Stimulated activated CD8-positive, alpha-beta memory T cell treated with anti-CD3 and anti-CD28 coated beads, Interleukin-15, amount 100 ng/mL, for 1 hour (primary cell): Measurements from ENCODE around the gene OAS2.

Experiments used
- DNase-seq: peaks from one replicate; pipeline ENCODE4 v3.0.0-alpha.2; 2020; ENCODE audit warnings: low read depth

The OAS2 gene

DNA sequence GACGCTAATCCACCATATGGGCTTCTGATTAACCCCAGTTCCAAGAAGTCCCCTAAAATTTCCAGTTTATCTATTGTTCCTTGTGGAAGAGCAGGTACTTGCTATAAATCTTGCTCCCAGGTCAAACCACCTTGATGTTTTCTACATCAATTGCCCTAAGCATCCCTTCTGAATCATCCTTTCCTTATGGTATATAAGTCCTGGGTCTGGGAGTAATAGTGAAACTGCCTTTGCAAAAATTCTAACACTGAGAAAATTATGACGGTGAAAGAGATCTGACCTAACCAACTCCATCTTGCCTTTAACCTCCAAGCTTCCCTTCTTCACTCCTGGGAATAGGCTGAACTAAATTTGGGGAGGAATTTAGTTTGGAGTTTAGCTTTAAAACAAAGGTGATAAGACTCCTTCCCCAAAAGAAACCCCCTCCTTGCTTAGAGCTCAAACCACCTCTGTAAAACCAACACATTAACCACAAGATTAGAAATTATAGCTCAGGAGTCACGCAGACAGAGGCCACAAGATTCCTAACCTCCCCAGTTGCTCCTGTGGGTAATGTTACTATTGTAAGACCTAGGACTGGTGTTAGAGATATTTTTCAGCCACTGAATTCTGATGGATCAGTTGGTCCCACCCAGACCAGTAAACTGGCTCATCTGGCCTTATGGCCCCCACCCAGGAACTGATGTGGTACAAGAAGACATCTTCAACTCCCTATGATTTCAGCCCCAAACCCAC is 44.4 kb downstream of the OAS2 start:
- DNase-seq: no peak

DNA sequence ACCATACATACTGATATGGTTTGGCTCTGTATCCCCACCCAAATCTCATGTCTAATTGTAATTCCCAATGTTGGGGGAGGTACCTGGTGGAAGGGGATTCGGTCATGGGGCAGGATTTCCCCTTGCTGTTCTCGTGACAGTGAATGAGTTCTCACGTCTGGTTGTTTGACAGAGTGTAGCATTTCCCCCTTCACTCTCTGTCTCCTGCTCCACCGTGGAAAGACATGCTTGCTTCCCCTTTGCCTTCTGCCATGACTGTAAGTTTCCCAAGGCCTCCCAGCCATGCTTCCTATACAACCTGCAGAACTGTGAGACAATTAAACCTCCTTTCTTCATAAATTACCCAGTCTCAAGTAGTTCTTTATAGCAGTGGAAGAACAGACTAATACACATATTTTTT is 49.4 kb downstream of the OAS2 start:
- DNase-seq: no peak

DNA sequence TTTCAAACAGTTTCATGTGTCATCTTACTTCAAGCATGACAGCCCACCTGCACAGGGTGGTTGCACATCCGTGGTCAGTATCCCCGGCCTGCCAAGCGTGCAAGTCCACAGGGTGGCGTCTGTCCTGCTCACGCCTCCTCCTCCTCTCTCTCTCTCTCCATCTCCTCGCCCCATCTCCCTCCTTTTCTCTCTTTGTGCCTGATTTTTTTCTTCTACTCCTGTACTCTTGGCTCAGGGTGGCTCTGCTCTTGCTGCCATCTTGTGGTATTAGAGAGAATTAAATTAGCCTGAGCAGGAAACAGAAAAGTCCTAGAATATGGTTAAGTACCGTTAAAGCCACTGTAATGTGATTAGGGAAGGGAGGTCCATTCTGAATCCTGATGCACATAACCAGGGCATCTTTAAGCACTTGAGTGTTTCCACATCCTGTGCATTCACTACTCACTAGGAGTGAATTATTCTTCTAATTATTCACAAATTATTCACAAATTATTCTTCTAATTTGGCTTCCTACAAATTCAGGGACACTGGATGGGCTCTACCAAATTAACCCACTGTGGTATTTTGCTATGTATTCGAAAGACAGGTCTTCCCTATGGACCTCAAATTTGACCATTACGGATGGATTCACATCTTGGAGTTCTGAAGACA is 52.7 kb downstream of the OAS2 start:
- DNase-seq: no peak

DNA sequence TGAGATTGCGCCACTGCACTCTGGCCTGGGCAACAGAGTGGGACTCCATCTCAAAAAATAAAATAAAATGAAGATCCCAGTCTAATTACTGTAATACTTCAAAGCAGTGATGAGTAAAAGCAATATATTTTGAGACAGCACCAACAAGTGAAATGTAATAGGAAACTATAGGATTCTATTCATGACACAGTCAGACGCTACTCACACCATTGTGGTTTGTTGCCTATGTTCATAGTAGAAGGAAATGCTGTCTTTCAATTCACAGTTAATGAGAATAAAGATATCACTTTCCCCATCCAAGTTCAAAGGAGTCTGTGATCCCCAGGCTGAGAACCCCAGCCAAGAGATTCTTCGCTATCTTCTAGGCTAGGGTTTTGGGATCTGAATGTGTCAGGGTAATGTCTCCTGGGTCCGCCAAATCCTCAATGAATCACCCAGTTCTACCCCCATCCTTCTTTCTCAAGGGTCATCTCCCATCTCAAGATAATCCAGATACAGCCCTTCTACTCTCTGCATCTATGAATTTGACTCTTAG is 61.7 kb downstream of the OAS2 start:
- DNase-seq: no peak

DNA sequence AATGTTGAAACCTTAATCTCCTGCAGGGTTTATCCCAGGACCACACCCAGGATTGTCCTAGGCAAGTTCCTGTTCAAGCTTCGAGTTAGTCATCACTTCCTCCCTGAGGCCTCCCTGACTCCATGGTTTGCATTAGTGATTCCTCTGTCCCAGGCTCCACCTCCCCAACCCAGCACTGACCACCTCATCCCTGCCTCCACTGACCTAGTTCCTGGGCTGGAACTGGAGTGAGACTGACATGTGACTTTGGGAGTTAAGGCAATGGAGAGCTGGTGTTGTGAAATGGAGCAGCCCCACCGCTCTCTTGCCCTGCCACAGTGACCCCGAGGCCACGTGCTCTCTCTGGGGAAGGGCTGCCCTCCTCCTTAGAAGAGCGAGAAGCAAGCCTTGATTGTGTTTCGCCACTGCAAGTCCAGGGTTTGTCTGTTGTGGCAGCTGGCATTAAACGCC is 62.4 kb downstream of the OAS2 start:
- DNase-seq: no peak

DNA sequence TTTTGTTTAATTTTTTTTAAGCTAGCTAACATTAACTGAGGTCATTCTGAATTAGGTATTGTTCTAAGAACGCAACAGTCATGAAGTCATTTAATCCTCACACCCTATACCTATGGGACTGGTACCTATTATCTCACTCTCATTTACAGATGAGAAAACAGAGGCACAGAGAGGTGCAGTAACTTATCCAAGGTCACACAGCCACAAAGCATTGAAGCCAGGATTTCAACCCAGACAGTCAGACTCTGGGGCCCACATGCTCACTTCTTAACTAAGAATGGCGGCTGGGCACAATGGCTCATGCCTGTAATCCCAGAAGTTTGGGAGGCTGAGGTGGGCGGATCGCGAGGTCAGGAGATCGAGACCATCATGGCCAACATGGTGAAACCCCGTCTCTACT is 63.2 kb downstream of the OAS2 start:
- no peak for DNase-seq

DNA sequence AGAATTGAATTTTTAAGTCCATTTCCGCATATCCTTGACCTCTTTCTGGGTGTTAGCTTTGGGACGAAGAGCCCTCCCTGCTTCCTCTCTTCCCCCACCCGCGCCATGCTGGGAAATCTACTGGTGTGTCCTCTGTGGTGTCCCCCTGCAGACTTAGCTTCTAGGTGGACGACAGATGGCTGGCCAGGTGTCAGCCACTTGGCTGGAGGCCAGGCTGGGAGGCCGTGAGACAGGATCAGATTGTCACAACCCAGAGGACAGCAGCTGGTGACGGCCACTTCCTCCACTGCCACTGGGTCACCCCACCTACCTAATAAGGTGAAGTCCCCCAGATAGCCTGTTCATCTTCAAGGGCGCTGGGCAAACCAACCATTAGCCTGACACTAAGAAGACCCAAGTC is 64.9 kb downstream of the OAS2 start:
- DNase-seq: no peak

DNA sequence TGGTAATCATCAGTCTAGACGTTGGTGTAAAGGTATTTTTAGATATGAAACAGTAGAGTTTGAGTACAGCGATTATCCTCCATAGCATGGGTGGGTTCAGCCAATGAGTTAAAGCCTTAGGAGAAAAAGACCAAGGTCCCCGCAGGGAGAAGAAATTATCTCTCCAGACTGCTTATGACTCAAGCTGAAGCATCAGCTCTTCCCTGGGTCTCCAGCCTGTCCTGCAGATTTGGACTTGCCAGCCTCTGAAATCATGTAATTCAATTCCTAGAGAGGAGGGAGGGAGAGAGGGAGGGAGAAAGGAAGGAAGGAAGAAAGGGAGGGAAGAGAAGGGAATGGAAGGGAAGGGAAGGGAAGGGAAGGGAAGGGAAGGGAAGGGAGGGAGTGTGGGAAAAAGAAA is 66.2 kb downstream of the OAS2 start:
- DNase-seq: no peak

DNA sequence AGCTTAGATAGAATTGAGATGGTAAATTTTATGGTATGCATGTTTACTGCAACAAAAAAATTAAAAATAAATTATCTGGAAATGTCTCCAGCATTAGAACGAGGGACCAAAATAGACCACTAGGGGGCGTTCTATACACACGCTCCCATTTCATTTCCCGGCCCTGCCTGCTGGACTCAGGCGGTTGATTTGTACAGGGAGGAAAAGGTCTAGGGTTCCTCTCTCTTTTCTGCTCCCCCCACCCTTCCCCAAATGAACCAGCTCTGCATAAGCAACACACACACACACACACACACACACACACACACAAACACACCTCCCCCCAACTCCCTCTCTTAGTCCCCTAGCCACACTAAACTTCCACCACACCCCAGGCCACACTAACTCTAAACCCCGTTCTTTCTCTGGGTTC is 70.4 kb downstream of the OAS2 start:
- peak; percentile 31 for DNase-seq

DNA sequence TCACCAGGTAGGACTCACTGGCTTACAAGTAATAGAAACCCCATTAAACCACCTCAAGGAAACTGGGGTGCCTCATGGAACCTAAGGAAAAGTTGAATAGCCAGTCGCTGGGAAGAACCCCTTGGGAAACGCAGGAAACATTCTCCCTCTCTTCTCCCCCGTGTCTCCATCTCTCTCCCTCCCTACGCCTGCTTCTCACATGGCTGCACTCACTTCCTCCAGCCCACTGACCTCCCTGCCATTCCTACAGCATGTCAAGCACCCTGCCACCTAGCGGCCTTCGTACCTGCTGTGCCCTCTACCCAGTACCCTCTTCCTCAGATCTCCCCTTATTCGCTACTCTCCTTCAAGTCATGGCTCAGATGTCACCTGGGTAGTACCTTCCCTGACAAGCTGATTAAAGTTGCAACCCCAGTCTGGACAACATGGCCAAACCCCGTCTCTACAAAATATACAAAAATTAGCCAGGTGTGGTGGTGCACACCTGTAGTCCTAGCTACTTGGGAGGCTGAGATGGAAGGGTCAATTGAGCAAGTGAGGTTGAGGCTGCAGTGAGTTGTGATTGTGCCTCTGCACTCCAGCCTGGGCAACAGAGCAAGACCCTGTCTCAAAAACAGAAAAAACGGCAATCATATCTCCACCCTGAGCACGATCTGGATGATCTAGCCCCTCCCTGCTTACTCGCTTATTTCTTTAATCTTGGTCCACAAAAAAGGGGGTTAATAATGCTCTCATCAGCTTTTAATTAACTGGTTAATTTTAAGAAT is 71.8 kb downstream of the OAS2 start:
- DNase-seq: no peak

DNA sequence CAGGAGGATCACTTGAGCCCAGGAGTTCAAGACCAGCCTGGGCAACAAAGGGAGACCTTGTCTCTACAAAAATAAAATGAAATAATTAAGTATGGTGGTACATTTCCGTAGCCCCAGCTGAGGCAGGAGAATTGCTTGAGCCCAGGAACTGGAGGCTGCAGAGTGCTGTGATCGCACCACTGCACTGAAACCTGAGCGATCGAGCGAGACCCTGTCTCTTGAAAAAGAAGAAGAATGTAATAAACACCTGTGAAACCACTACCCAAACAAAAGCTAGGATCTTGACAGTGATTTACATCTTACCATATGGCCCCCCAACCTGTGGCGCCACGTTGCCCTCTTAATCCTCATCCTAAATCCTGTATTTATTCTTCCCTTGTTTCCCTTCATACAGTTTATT is 72.5 kb downstream of the OAS2 start:
- DNase-seq: no peak

DNA sequence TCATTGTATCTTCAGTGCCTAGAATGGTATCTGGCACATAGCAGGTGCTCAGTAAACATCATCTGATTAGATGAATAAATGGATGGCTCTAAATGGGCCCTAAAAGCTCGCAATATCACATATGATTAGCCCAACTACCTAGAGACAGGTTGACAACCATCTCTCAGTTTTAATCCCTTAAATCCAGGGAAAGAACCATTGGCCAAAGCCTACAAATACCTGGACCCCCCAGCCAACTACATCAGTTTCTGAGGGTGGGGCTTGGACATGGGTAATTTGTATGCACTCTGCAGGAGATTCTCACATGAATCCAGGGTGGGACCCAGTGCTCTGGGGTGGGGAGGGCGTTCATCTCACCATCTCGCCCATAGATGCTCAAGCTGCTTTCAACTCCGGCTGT is 73.4 kb downstream of the OAS2 start:
- no peak for DNase-seq

DNA sequence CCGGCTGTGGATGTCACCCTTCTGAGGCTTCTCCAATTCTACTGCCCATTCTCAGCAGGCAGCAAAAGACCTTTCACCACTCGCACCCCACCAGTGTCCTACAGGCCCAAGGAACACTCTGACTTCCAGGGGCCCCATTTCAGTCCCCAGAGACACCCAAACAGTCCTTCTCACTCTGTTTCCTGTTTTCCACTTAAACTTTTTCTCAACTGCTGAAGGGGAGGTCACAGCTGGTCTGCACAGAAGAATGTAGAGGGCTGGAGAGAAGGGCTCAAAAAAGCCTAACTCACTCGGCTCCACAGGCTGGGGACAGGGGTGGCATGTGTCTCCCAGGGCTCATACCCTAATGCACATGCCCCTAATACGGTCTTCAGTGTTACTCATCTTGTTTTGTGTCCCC is 74.0 kb downstream of the OAS2 start:
- DNase-seq: no peak

DNA sequence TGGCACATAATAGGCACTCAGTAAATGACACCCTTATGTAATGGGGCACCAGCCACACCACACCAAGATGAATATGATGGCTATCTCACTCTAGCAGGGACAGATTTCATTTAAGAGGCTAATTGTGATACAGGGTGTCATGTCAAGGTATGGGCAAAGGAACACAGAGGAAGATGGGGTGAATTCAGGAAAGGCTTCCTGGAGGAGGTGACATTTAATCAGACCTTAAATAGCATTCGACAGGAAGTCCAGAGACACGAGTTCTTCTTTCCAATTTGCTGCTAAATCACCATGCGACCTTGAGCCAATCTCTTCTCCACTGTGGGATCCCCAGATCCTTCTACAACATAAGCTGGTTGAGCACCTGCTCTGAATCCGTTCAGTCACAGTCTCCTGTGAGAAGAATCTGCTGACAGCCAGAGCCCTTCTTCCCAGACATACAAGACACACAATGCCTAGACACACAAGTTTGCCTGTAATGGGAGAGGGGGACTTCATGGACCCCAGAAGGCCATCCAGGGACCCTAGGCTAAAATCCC is 76.7 kb downstream of the OAS2 start:
- DNase-seq: no peak

DNA sequence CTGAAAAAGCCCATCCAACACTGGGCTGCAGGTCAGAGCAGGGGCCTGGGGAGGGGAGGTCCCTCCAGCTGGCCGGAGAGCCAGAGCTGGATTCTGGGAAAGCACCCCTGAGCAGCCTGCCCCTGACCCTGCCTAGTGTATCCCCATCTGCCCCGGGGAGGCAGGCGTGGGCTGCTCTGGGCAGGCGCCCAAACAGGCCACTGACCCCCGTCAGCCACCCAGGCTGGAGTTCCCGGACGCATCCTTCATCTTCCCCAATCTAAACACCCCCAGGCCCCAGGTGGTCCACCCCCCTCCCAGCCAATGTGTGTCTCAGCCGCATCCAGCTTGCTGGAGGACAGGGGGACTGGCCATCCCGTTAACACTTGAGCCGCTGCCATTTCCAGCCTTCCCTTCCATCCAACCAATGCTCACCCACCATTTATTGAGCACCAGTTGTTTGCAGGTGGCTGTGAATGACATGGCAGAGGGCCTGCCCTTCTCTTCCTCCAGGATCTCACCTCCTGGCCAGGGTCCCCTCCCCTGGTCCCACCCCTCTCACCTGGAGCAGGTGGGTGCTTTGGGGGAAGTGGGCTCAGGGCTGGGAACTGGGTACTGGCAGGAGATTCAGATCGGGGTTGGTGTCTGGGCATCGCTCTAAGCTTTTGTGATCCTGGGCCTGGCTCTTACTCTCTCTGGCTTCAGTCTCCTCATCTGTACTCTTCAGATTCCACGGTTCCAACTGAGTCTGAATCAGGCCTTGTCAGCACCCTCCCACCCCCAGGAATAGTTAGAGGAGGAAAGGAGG is 77.5 kb downstream of the OAS2 start:
- DNase-seq: no peak

DNA sequence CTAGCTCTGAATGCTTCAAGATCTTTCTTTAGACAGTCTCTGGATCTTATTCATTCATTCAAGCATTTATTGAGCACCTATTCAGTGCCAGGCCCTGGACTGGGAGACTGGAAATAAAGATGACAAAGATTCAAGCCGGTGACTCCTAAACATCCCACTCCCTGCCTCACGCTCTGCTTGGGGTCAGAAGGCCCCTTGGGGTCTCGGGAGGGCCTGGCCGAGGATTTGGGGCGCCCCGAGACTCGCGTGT is 78.0 kb downstream of the OAS2 start:
- no peak for DNase-seq

DNA sequence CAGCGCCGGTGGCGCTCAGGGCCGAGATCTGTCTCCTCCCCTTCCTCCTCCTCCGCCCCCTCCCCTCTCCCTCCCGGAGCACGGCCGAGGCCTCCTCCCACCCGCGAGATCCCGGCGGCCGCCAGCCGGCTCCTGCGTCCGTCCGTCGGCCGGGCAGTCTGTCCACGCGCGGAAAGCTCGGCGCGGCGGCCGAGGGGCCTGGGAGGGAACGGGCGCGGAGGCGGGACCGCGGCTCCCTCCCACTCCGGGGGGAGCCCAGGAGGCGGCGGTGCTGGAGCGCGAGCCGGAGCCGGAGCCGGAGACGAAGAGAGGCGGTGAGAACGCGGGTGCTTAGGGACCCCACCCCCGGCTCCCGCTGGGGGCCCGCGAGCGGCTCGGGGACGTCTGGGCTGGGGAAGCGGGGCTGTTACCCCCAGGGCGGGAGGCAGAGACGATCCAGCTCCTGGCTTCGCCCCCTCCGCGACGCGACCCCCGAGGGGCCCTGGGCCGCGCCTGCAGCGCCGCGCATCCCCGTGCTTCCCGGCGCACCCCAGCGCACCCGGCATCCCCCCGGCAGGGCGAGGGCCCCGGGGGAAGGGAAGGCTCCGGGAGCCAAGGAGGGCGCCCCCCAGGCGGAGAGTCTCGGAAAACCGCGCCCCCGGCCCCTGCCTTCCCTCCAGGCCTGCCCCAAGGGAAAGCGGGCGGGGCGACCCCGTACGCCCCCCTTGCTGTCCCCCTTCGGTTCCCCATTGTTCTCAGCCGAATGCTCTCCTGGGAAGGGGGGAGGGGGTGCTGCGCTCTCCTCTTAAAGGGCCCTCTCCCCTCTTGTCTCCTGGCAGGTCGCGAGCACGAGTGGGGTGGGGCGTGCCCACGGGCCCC is 78.5 kb downstream of the OAS2 start, which contains the start of gene DTX1:
Gene DTX1, plus strand, starts transcription at position 100 of the 858 bp plus-strand sequence. CDS start 1,463 bp downstream, outside the sequence.
- DNase-seq: no peak

DNA sequence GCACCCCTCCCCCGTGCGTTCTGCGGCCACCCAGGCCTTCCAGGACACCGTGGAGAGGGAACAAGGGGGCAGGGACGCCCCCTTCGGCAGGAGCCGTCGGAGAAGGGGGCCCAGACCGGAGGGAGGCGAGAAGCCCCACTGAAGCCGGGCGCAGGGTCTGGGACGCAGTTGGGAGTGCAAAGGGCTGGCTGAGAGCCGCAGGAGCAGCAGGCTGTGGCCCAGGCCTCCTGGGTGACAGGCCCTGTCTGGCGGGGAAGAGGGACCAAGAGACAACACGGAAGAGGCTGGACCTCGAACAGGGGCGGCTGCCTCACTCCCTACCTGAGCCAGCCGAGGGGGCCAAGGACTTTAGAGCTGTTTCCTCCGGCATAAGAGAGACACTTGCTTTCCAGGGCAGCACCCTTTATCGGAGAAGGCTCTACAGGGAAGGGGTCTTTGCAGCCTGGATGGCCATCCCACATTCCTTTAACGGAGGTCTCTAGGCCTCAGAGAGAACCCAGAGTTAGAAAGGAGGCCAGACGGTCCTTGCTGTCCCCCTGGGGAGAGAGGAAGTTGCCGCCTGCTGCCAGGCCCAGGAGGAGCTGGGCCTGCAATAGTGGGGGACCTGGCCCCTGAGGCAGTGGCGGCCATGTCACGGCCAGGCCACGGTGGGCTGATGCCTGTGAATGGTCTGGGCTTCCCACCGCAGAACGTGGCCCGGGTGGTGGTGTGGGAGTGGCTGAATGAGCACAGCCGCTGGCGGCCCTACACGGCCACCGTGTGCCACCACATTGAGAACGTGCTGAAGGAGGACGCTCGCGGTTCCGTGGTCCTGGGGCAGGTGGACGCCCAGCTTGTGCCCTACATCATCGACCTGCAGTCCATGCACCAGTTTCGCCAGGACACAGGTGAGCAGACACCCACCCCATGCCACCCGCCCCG is 79.5 kb downstream of the OAS2 start:
- DNase-seq: no peak

DNA sequence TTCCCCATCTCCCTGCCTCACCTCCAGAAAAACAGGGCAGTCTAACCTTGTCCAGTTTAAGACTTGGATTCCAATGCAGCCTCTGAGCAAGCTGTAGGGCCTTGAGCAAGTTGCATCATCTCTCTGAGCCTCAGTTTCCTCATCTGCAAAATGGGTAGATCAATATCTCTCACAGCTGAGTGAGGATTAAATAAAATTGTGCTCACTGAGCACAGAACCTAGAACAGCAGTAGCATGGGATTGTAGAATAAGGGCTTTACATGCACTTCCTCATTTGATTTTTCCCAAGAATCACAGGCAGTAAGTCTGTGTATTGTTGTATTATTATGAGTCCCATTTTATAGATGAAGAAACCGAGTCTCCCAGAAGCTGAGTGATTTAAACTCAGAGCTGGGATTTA is 80.2 kb downstream of the OAS2 start:
- DNase-seq: no peak

DNA sequence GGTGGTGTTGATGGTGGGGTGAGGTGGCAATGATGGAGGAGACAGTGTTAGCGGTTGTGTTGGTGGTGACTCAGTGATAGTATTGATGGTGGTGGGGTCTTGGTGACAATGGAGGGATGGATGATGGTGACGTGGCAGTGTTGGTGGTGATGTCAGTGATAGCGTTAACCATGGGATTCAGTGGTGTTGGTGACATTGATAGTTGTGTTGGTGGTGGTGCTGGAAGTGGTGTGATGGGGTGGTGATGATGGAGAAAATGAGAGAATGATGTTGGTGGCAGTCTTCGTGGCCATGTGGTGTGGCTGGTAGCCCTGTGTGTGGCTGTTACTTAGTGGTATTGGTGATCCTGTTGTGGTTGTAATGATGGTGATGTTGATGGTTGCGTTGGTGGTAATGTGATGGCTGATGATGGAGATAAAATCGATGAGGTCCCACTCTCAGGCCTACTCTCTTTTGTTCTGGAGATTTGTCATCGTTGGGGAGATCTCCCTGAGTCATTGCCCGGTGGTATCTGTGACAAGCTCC is 80.8 kb downstream of the OAS2 start:
- no peak for DNase-seq
